Heart left ventricle (tissue), 16 donors: ENCODE measurements around the gene ERI3. TPM values are rescaled to one million over a fixed set of nuclear protein-coding genes. Genes with fewer than 3 reads are reported as not detected.
A peak's percentile ranks its signal among the peaks of the same experiment; 100 is the strongest.

Source experiments
- ATAC-seq, 4 donors: fragments of 200-7000 bp; cut with Tn5 transposase; one replicate each; pipeline ENCODE4 v1.9.1; 2020 to 2022; ENCODE audit warnings: moderate library complexity in 4 of 4, mild to moderate bottlenecking in 3 of 4, moderate number of reproducible peaks in 1 of 4
- DNase-seq, 5 donors: peaks; one replicate each; pipeline ENCODE4 v3.0.0-alpha.2; 2020
- H3K27ac ChIP-seq, 12 donors: fragments of 200-600 bp; sonication (generic) in 4 of 12; one replicate each; pipeline versions ENCODE4 v1.5.0 to v1.8.0; 2016 to 2022; ENCODE audit warnings: mild to moderate bottlenecking in 2 of 12
- H3K27me3 ChIP-seq, 9 donors: fragments of 200-600 bp; sonication (generic) in 2 of 9; one replicate each; pipeline versions ENCODE4 v1.5.1 to v1.8.0; 2016 to 2022; ENCODE audit warnings: mild to moderate bottlenecking in 3 of 9
- H3K36me3 ChIP-seq, 9 donors: fragments of 200-600 bp; sonication (generic) in 2 of 9; one replicate each; pipeline versions ENCODE4 v1.5.0 to v1.8.0; 2018 to 2022; ENCODE audit warnings: mild to moderate bottlenecking in 2 of 9
- H3K4me1 ChIP-seq, 12 donors: fragments of 200-600 bp; sonication (generic) in 4 of 12; one replicate each; pipeline versions ENCODE4 v1.5.0 to v1.8.0; 2016 to 2022; ENCODE audit warnings: mild to moderate bottlenecking in 3 of 12
- H3K4me3 ChIP-seq, 12 donors: fragments of 200-600 bp; sonication (generic) in 4 of 12; one replicate each; pipeline versions ENCODE4 v1.5.0 to v1.8.0; 2017 to 2022; ENCODE audit warnings: mild to moderate bottlenecking in 9 of 12, moderate library complexity in 4 of 12
- H3K9me3 ChIP-seq, 12 donors: fragments of 200-600 bp; sonication (generic) in 4 of 12; one replicate each; pipeline versions ENCODE4 v1.5.0 to v1.8.0; 2016 to 2022; ENCODE audit warnings: mild to moderate bottlenecking in 1 of 12
- CTCF ChIP-seq, 12 donors: fragments of 200-600 bp; sonication (generic) in 4 of 12; IDR thresholded peaks; one replicate each; pipeline versions ENCODE4 v1.5.0 to v1.8.0; 2018 to 2022; ENCODE audit warnings: antibody characterized with exemption in 12 of 12, mild to moderate bottlenecking in 5 of 12
- POLR2A ChIP-seq, 2 donors: fragments of 450-650 bp; IDR thresholded peaks; one replicate each; pipeline ENCODE4 v1.6.1; 2017; ENCODE audit warnings: antibody characterized with exemption in 2 of 2, mild to moderate bottlenecking in 2 of 2, moderate library complexity in 2 of 2
- WGBS, 4 donors: extraction: QIAGEN DNeasy Blood & Tissue Kit in 2 of 4; methylation state at CpG; one replicate each; pipeline versions ENCODE4 v1.1.5 to v1.1.7; 2013 to 2018; 5-methylcytosine and 5-hydroxymethylcytosine counted together
- intact Hi-C, 10 donors: fragments of 100-400 bp; cut with DNase I; formaldehyde crosslinking; loops; one replicate each; pipeline versions ENCODE4 v1.11.1 to v1.14.2; 2022
- polyA plus RNA-seq, 2 donors: library from polyadenylated mRNA; stranded (reverse); fragments of 200-250 nt; gene quantifications; one replicate each; pipeline ENCODE4 v1.2.3, GENCODE V29; 2013
- total RNA-seq, 9 donors: library from RNA; depleted of rRNA in 2 of 9; stranded (reverse); fragments of >200 nt in 2 of 9; fragmentation: NEBNext Ultra II Directional in 3 of 9; extraction: Animal tissue kit (Norgen Biotek cat#: 25700) in 3 of 9; gene quantifications; one replicate each; pipeline versions ENCODE4 v1.1.0 to v1.2.4, GENCODE V29; 2016 to 2023
- donor health status: ischemic (EF 13 %, LVEDD 7.1; RV severe dilation, severe dysfunction).
- donor health status: healthy with polysubstance abuse.
- donor health status: DM: no; HTN: yes; CAD: no.
- donor health status: DM: no; HTN: no; CAD: no.
- donor health status: ischemic (EF 25% LVEDD 6.9; RV normal size, moderate dysfunction).
- donor health status: ischemic (EF 25% LVEDD 5.7; RV mildly dilated, moderate dysfunction).
- donor health status: healthy.
- donor health status: DM: yes; HTN: yes; CAD: no.
- donor health status: ischemic (EF 35%, LVEDD 5.7; RV mildly dilated, moderate dysfunction).
- donor health status: nonischemic (EF 11% LVEDD 7.7; RV severe dilation, severe dysfunction).
- donor health status: DM: yes; HTN: yes; CAD: no.
- donor health status: PGD.
- donor health status: ischemic (EF 29% LVEDD 5.4; RV normal size, mild dysfunction).
- donor health status: nonischemic (EF 23%, LVEDD 6.1; RV moderate dilation, normal function).

ERI3 gene
- total and polyA plus RNA-seq, 11 donors, result 29.8 to 68.9 (median 48.0) TPM

DNA sequence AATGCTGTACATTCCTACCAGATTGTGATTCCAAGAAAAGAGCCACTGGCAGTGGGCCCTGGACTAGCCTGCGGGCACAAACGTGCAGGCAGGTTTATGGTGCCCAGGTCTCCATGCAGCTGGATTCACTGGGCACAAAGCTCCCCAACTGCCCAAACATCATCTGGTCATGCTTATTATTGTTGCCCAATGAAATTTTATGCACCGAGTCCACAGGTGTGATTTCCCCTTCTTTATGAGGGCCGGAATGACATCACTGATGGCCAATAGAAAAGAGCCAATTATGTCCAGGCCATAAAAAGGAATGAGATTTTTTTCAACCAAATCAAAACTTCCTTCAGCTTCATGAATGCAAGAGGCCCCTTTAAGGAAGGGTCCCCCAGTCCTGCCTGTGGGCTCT lies 66.2 kb downstream of the ERI3 start:
- TF ChIP-seq POLR2A (IDR thresholded peaks at IDR 0.05) (no peak), CTCF (IDR thresholded peaks at IDR 0.05) (no peak)
- no peaks in the 10 kb centered on the region for H3K9me3 ChIP-seq
- no peak for DNase-seq
- 92 to 98% (median 95%) methylated on average over 4 of the region's 4 CpGs for WGBS, 4 donors
- H3K4me1 ChIP-seq, result peaks cover 0 to 9% (median under 1%) of the 10 kb centered on the region in 12 donors
- no peak overlapping the region for H3K27ac ChIP-seq
- no peak for ATAC-seq
- intact Hi-C loops, result no loop called here
- H3K27me3 ChIP-seq, result no peaks in the 10 kb centered on the region
- peaks cover 0 to 69% (median 32%) of the 10 kb centered on the region in 9 donors for H3K36me3 ChIP-seq
- no peak overlapping the region for H3K4me3 ChIP-seq

DNA sequence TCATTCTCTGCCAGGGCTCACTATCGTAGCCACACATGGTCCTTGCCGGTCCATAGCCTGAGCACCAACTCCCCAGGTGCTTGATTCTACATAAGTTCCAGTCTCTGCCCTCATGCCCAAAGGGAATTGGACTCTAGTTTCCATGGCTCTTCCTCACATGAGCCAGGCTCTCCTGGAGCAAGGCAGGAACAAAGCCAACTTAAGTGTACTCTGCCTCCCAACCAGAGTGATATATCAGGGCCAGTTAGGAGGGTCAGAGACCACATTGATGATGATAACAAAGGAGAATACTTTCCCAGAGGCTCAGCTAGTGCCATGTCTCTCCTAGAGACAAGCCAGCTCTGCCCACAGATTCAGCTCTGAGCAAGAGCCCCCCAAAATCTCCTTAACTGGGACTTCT lies 70.9 kb downstream of the ERI3 start:
- TF ChIP-seq POLR2A (IDR thresholded peaks at IDR 0.05), result no peak
- no peak for TF ChIP-seq CTCF (IDR thresholded peaks at IDR 0.05)
- H3K9me3 ChIP-seq, result no peaks in the 10 kb centered on the region
- WGBS, 4 donors, result 99 to 100% (median 100%) methylated on average over 1 to 2 of the region's 2 CpGs
- H3K4me3 ChIP-seq, result no peak overlapping the region
- intact Hi-C loops, result no loop called here
- peaks cover 0 to 73% (median 33%) of the 10 kb centered on the region in 9 donors for H3K36me3 ChIP-seq
- H3K27me3 ChIP-seq, result no peaks in the 10 kb centered on the region
- no peak overlapping the region for H3K27ac ChIP-seq
- DNase-seq (no peak), ATAC-seq (no peak)
- H3K4me1 ChIP-seq, result peaks cover 0 to 16% (median 4%) of the 10 kb centered on the region in 12 donors

- peaks cover 0 to 16% (median 4%) of the 10 kb centered on the region in 12 donors for H3K4me1 ChIP-seq
- peaks cover 0 to 70% (median 33%) of the 10 kb centered on the region in 9 donors for H3K36me3 ChIP-seq
- TF ChIP-seq CTCF (IDR thresholded peaks at IDR 0.05) (no peak), POLR2A (IDR thresholded peaks at IDR 0.05) (no peak)
- H3K27me3 ChIP-seq, result no peaks in the 10 kb centered on the region
- no peak overlapping the region for H3K27ac ChIP-seq
- intact Hi-C loops, result no loop called here
- no peak for ATAC-seq
- no peak overlapping the region for H3K4me3 ChIP-seq
- no peak for DNase-seq
- no peaks in the 10 kb centered on the region for H3K9me3 ChIP-seq
- 96 to 99% (median 98%) methylated on average over 3 of the region's 3 CpGs for WGBS, 4 donors
Observed at GRCh38 chr1:44283524-44284173, 71.4 kb downstream of the ERI3 start.

GRCh38 chr1:44282704-44283426 lies 72.2 kb downstream of the ERI3 start:
- Histone ChIP-seq H3K4me1 (peaks cover 0 to 16% (median 4%) of the 10 kb centered on the region in 12 donors), H3K27me3 (no peaks in the 10 kb centered on the region), H3K36me3 (peaks cover 0 to 62% (median 33%) of the 10 kb centered on the region in 9 donors), H3K9me3 (no peaks in the 10 kb centered on the region), H3K27ac (no peak overlapping the region), H3K4me3 (no peak overlapping the region)
- no peak for TF ChIP-seq POLR2A (IDR thresholded peaks at IDR 0.05)
- TF ChIP-seq CTCF (IDR thresholded peaks at IDR 0.05), result no peak
- intact Hi-C loops, result no loop called here
- WGBS, 4 donors, result 74 to 88% (median 84%) methylated on average over 8 of the region's 8 CpGs
- DNase-seq (peak in 1 of 5 donors; percentile 29), ATAC-seq (peak in 3 of 4 donors; percentile 22 to 37 (median 28))
